Tibial artery (tissue), 4 donors: ENCODE data around the gene RIMS4.
"Not testable (repeated sequence)": the region's sequence is repeated elsewhere in the genome, so short reads cannot be mapped to it uniquely, and the experiment has no call there.

Source experiments
- DNase-seq, 2 donors: peaks; one replicate each; pipeline ENCODE4 v3.0.0-alpha.2; 2019
- H3K27ac ChIP-seq, 2 donors: fragments of 200-600 bp; sonication (generic) in 1 of 2; 1 replicate in 1 of 2; 2 replicates in 1 of 2; pipeline ENCODE4 v1.5.1; 2018 to 2019; ENCODE audit warnings: mild to moderate bottlenecking in 1 of 2
- H3K27me3 ChIP-seq, 2 donors: fragments of 200-600 bp; sonication (generic) in 1 of 2; one replicate each; pipeline versions ENCODE4 v1.5.1 to v1.6.0; 2016 to 2019
- H3K36me3 ChIP-seq, 3 donors: fragments of 200-600 bp; sonication (generic) in 2 of 3; one replicate each; pipeline ENCODE4 v1.5.1; 2016 to 2019; ENCODE audit warnings: mild to moderate bottlenecking in 2 of 3
- H3K4me1 ChIP-seq, 4 donors: fragments of 200-600 bp; sonication (generic) in 2 of 4; 1 replicate in 3 of 4; 2 replicates in 1 of 4; pipeline ENCODE4 v1.5.1; 2016 to 2019
- H3K4me3 ChIP-seq, 2 donors: fragments of 200-600 bp; sonication (generic) in 1 of 2; 1 replicate in 1 of 2; 2 replicates in 1 of 2; pipeline ENCODE4 v1.5.1; 2018 to 2019; ENCODE audit warnings: mild to moderate bottlenecking in 2 of 2
- H3K9me3 ChIP-seq, 3 donors: fragments of 200-600 bp; sonication (generic) in 1 of 3; one replicate each; pipeline ENCODE4 v1.5.1; 2016 to 2019
- CTCF ChIP-seq, 2 experiments: fragments of 200-600 bp in 1 of 2; fragments of 450-650 bp in 1 of 2; IDR thresholded peaks; one replicate each; pipeline ENCODE4 v1.5.1; 2017 to 2019; ENCODE audit warnings: antibody characterized with exemption in 2 of 2, mild to moderate bottlenecking in 1 of 2, moderate library complexity in 1 of 2
- intact Hi-C: fragments of 100-400 bp; cut with DNase I; formaldehyde crosslinking; loops from one replicate; pipeline ENCODE4 v1.15.0; 2023; ENCODE audit warnings: low total_unique reads

RIMS4 gene

GRCh38 chr20:44768854-44769480, 41.4 kb downstream of the RIMS4 start:
- H3K27ac ChIP-seq = no peak overlapping the region
- no peaks in the 10 kb centered on the region for H3K36me3 ChIP-seq
- no peaks in the 10 kb centered on the region for H3K4me1 ChIP-seq
- TF ChIP-seq CTCF (IDR thresholded peaks at IDR 0.05) = no peak
- no peak overlapping the region for H3K4me3 ChIP-seq
- no peaks in the 10 kb centered on the region for H3K9me3 ChIP-seq
- H3K27me3 ChIP-seq = peaks cover 0 to 46% of the 10 kb centered on the region in 2 donors
- no peak for DNase-seq
- intact Hi-C loops = no loop called here

- H3K36me3 ChIP-seq = no peaks in the 10 kb centered on the region
- intact Hi-C loops = no loop called here
- H3K27ac ChIP-seq = no peak overlapping the region
- no peak overlapping the region for H3K4me3 ChIP-seq
- TF ChIP-seq CTCF (IDR thresholded peaks at IDR 0.05) = no peak
- H3K4me1 ChIP-seq = no peaks in the 10 kb centered on the region
- no peaks in the 10 kb centered on the region for H3K9me3 ChIP-seq
- no peak for DNase-seq
- H3K27me3 ChIP-seq = peaks cover 0 to 42% of the 10 kb centered on the region in 2 donors
Observed at GRCh38 chr20:44768256-44768655, 42.1 kb downstream of the RIMS4 start.

- no peaks in the 10 kb centered on the region for H3K9me3 ChIP-seq
- no peaks in the 10 kb centered on the region for H3K36me3 ChIP-seq
- no peak overlapping the region for H3K27ac ChIP-seq
- no peak for DNase-seq
- no peaks in the 10 kb centered on the region for H3K4me1 ChIP-seq
- intact Hi-C loops = no loop called here
- peaks cover 0 to 20% of the 10 kb centered on the region in 2 donors for H3K27me3 ChIP-seq
- H3K4me3 ChIP-seq = no peak overlapping the region
- TF ChIP-seq CTCF (IDR thresholded peaks at IDR 0.05) = no peak
Observed at GRCh38 chr20:44765701-44766347, 44.5 kb downstream of the RIMS4 start.

DNA sequence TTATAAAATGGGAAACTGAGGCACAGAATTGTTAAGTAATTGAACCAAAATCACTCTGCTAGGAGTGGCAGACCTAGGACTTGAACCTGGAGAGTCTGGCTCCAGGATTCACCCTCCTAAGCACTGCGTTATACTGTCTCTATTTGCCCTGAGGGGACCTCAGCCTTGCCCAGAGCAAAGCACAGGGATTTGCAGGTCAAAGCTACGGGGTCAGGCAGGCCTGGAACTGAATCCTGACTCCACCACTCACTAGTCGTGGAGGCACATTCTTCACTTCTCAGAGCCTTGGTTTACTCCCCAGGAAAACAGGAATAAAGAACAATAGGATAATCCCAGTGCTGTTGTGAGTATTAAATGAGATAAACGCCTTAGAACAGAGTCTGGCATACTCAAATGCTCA, 45.3 kb downstream of the RIMS4 start:
- H3K4me1 ChIP-seq = no peaks in the 10 kb centered on the region
- intact Hi-C loops = no loop called here
- TF ChIP-seq CTCF (IDR thresholded peaks at IDR 0.05) = no peak
- no peak overlapping the region for H3K4me3 ChIP-seq
- H3K9me3 ChIP-seq = no peaks in the 10 kb centered on the region
- DNase-seq = no peak
- no peak overlapping the region for H3K27ac ChIP-seq
- peaks cover 0 to 19% of the 10 kb centered on the region in 2 donors for H3K27me3 ChIP-seq
- H3K36me3 ChIP-seq = no peaks in the 10 kb centered on the region

GRCh38 chr20:44763798-44764197, 46.5 kb downstream of the RIMS4 start:
- H3K4me1 ChIP-seq, H3K27ac ChIP-seq, H3K9me3 ChIP-seq, H3K36me3 ChIP-seq, H3K4me3 ChIP-seq, DNase-seq, intact Hi-C loops: not testable (repeated sequence)
- H3K27me3 ChIP-seq = peaks cover 0 to 15% of the 10 kb centered on the region in 2 donors

DNA sequence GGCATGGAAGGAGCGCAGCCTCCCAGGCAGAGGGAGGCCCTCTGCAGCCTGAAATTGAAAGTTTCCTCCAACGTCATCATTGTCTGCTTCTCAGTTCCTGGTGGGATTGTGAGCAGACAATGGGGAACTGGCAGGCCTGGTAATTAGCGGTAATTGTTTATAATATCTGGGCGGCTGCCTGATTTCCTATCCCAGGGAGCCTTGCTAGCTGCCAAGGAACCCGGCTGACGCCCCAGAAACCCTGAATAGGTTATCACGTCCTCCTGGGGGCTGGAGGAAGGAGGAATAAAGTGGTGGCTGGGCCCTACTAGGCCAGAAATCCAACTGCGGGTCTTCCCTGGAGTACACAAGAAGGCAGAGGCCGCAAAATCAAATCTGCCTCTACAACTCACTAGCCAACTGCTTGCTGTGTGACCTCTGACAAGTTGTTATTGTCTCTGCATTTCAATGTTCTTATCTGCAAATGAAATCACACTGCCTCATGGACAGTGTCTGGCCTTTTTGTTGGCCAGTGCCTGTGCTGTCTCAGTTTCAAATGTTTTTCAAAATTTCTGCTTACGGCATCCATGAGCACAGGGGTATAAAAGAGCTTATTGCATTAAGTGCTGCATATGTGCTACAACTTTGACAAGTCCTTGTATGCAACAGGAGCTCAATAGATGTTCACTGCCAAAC, 47.7 kb downstream of the RIMS4 start:
- TF ChIP-seq CTCF (IDR thresholded peaks at IDR 0.05) = no peak
- H3K27ac ChIP-seq = no peak overlapping the region
- H3K36me3 ChIP-seq = no peaks in the 10 kb centered on the region
- intact Hi-C loops = no loop called here
- no peaks in the 10 kb centered on the region for H3K4me1 ChIP-seq
- H3K4me3 ChIP-seq = no peak overlapping the region
- H3K9me3 ChIP-seq = no peaks in the 10 kb centered on the region
- no peak for DNase-seq
- H3K27me3 ChIP-seq = peaks cover 0 to 15% of the 10 kb centered on the region in 2 donors
